Pulmonary artery endothelial cell (primary cell): ENCODE measurements around the gene ZCCHC12. TPM values are rescaled to one million over a fixed set of nuclear protein-coding genes. Genes with fewer than 3 reads are reported as not detected.

Source experiments
- DNase-seq: peaks from one replicate; pipeline ENCODE4 v3.0.0-alpha.2; 2011; ENCODE audit warnings: low read depth, low spot score
- total RNA-seq: library from RNA; depleted of rRNA; stranded (reverse); fragments of >200 nt; gene quantifications from 2 replicates; pipeline ENCODE4 v1.2.3, GENCODE V29; 2014

ZCCHC12 gene
- total RNA-seq, 1 donor from 2014 or later, result 0.07 TPM

GRCh38 chrX:118867251-118867650, 43.6 kb downstream of the ZCCHC12 start:
- no peak for DNase-seq

- no peak for DNase-seq
Observed at GRCh38 chrX:118872102-118872566, 48.5 kb downstream of the ZCCHC12 start.

Other genes starting within 250 kb of the ZCCHC12 start
- gene IL13RA1, start 96.2 kb upstream of the ZCCHC12 start, total RNA-seq, result 44.6 and 47.9 TPM in 2 replicates
- gene LONRF3, start 150.8 kb downstream of the ZCCHC12 start, total RNA-seq, result 10.7 and 22.4 TPM in 2 replicates
- gene CT47C1, start 249.2 kb downstream of the ZCCHC12 start, total RNA-seq, result not detected in 2 replicates